GM18861 (cell line): ENCODE data around the gene GRIA4.

Experiments
- ATAC-seq: cut with Tn5 transposase; IDR thresholded peaks from one replicate; pipeline ENCODE4 v1.9.1; 2021; ENCODE audit not compliant: unreplicated experiment

The GRIA4 gene

GRCh38 chr11:105609832-105610781 is at the start of gene GRIA4:
Gene GRIA4 (plus strand): TSS chr11:105610073. CDS start chr11:105610998, 925 bp downstream.
- ATAC-seq = no peak

- ATAC-seq = no peak
Measured at GRCh38 chr11:105573091-105573490, 36.8 kb upstream of the GRIA4 start.

- no peak for ATAC-seq
Measured at GRCh38 chr11:105574974-105575373, 34.9 kb upstream of the GRIA4 start.

GRCh38 chr11:105577641-105578040 is 32.2 kb upstream of the GRIA4 start:
- no peak for ATAC-seq

- no peak for ATAC-seq
Measured at GRCh38 chr11:105579111-105579510, 30.8 kb upstream of the GRIA4 start.

GRCh38 chr11:105582497-105582896 is 27.4 kb upstream of the GRIA4 start:
- ATAC-seq = no peak

GRCh38 chr11:105588001-105588400 is 21.9 kb upstream of the GRIA4 start:
- ATAC-seq = no peak

GRCh38 chr11:105589346-105589745 is 20.5 kb upstream of the GRIA4 start:
- ATAC-seq = no peak

GRCh38 chr11:105592035-105592434 is 17.8 kb upstream of the GRIA4 start:
- no peak for ATAC-seq

GRCh38 chr11:105598371-105598770 is 11.5 kb upstream of the GRIA4 start:
- ATAC-seq = no peak

- no peak for ATAC-seq
Measured at GRCh38 chr11:105603156-105603555, 6.7 kb upstream of the GRIA4 start.

- ATAC-seq = no peak
Measured at GRCh38 chr11:105609341-105609781, 512 bp upstream of the GRIA4 start.

GRCh38 chr11:105610871-105611571 is 1.1 kb downstream of the GRIA4 start:
- ATAC-seq = no peak

GRCh38 chr11:105611572-105612441 is 1.9 kb downstream of the GRIA4 start:
- no peak for ATAC-seq

GRCh38 chr11:105612771-105613170 is 2.9 kb downstream of the GRIA4 start:
- ATAC-seq = no peak

- no peak for ATAC-seq
Measured at GRCh38 chr11:105613183-105613582, 3.3 kb downstream of the GRIA4 start.

GRCh38 chr11:105618343-105618955 is 8.6 kb downstream of the GRIA4 start:
- no peak for ATAC-seq

- ATAC-seq = no peak
Measured at GRCh38 chr11:105619556-105619955, 9.7 kb downstream of the GRIA4 start.

- no peak for ATAC-seq
Measured at GRCh38 chr11:105622016-105622415, 12.1 kb downstream of the GRIA4 start.

- no peak for ATAC-seq
Measured at GRCh38 chr11:105632316-105632715, 22.4 kb downstream of the GRIA4 start.

GRCh38 chr11:105635466-105635865 is 25.6 kb downstream of the GRIA4 start:
- no peak for ATAC-seq
